ENCODE data around the gene SSH2.

The SSH2 gene

DNA sequence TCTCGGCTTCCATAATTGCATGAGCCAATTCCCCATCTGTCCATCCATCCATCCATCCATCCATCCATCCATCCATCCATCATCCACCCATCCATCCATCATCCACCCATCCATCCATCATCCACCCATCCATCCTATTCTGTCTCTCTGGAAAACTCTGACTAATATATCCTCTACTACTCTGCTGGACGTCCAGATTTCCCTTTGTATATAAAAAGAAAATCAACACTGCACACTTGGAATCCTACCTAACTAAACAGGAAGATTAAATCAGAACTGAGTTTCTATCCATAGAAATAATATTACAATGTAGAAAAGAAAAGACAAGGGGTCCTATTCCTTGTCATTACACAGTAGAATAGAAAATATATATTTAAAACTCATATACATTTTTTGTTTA is 157.0 kb downstream of the SSH2 start:
- TF ChIP-seq ZNF70 (CRISPR knock-in tag; IDR thresholded peaks at IDR 0.05) (no peak), ISL1 (CRISPR knock-in tag; IDR thresholded peaks at IDR 0.05) (no peak), TCF4 (CRISPR knock-in tag; IDR thresholded peaks at IDR 0.05; ENCODE audit: borderline replicate concordance) (no peak), TSHZ2 (CRISPR knock-in tag; IDR thresholded peaks at IDR 0.05) (no peak)
- ATAC-seq = no peak

GRCh38 chr17:29771546-29771945 is 158.5 kb downstream of the SSH2 start:
- no peak for ATAC-seq
- TF ChIP-seq PPARA (CRISPR knock-in tag; IDR thresholded peaks at IDR 0.05; ENCODE audit: borderline replicate concordance) (no peak), ESRRG (CRISPR knock-in tag; IDR thresholded peaks at IDR 0.05) (no peak), ZC3H10 (CRISPR knock-in tag; IDR thresholded peaks at IDR 0.05) (no peak), GLIS3 (CRISPR knock-in tag; IDR thresholded peaks at IDR 0.05) (no peak), ZFP30 (CRISPR knock-in tag; IDR thresholded peaks at IDR 0.05) (no peak), OSR1 (CRISPR knock-in tag; IDR thresholded peaks at IDR 0.05) (no peak), ISL1 (CRISPR knock-in tag; IDR thresholded peaks at IDR 0.05) (no peak), ZNF8 (CRISPR knock-in tag; IDR thresholded peaks at IDR 0.05) (no peak), ZFP3 (CRISPR knock-in tag; IDR thresholded peaks at IDR 0.05) (no peak), CSDC2 (CRISPR knock-in tag; IDR thresholded peaks at IDR 0.05) (no peak), PATZ1 (CRISPR knock-in tag; IDR thresholded peaks at IDR 0.05; ENCODE audit: borderline replicate concordance) (no peak), POU6F1 (CRISPR knock-in tag; IDR thresholded peaks at IDR 0.05; ENCODE audit: borderline replicate concordance, low read depth) (no peak), SNAI2 (CRISPR knock-in tag; IDR thresholded peaks at IDR 0.05) (no peak), BACH2 (CRISPR knock-in tag; IDR thresholded peaks at IDR 0.05; ENCODE audit: borderline replicate concordance) (no peak)
- TF ChIP-seq, protein P1, sequence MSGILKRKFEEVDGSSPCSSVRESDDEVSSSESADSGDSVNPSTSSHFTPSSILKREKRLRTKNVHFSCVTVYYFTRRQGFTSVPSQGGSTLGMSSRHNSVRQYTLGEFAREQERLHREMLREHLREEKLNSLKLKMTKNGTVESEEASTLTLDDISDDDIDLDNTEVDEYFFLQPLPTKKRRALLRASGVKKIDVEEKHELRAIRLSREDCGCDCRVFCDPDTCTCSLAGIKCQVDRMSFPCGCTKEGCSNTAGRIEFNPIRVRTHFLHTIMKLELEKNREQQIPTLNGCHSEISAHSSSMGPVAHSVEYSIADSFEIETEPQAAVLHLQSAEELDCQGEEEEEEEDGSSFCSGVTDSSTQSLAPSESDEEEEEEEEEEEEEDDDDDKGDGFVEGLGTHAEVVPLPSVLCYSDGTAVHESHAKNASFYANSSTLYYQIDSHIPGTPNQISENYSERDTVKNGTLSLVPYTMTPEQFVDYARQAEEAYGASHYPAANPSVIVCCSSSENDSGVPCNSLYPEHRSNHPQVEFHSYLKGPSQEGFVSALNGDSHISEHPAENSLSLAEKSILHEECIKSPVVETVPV (CRISPR knock-in tag; IDR thresholded peaks at IDR 0.05) = no peak

DNA sequence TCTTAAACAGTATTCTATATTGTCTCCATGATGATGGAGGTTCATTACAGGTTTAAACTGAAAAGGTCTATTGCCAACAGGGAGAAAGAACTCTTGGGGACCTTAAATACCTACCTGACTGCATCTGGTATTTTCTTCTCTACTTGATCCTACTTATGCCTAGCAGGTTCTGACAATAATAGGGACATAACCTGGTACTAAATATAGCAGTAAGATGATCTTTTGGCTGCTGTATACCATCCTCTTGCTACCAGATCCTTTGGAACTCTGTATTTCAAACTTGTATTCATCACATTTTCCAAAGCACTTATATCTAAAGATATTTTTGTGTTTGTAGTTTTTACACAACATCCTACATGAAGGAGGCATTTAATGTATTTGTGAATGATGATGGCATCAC is 160.8 kb downstream of the SSH2 start:
- TF ChIP-seq CSDC2 (CRISPR knock-in tag; IDR thresholded peaks at IDR 0.05) = no peak
- no peak for TF ChIP-seq RARB (CRISPR knock-in tag; IDR thresholded peaks at IDR 0.05)
- no peak for TF ChIP-seq ZFP3 (CRISPR knock-in tag; IDR thresholded peaks at IDR 0.05)
- TF ChIP-seq TSHZ2 (CRISPR knock-in tag; IDR thresholded peaks at IDR 0.05) = no peak
- TF ChIP-seq GLIS3 (CRISPR knock-in tag; IDR thresholded peaks at IDR 0.05) = no peak
- TF ChIP-seq SNAI2 (CRISPR knock-in tag; IDR thresholded peaks at IDR 0.05) = no peak
- TF ChIP-seq, protein P1 (CRISPR knock-in tag; IDR thresholded peaks at IDR 0.05) = no peak
- no peak for TF ChIP-seq ZFP30 (CRISPR knock-in tag; IDR thresholded peaks at IDR 0.05)
- no peak for TF ChIP-seq TOX (CRISPR knock-in tag; IDR thresholded peaks at IDR 0.05; ENCODE audit: borderline replicate concordance)
- TF ChIP-seq ARNTL (CRISPR knock-in tag; IDR thresholded peaks at IDR 0.05; ENCODE audit: borderline replicate concordance, low read depth) = no peak
- no peak for TF ChIP-seq PPARA (CRISPR knock-in tag; IDR thresholded peaks at IDR 0.05; ENCODE audit: borderline replicate concordance)
- TF ChIP-seq ZC3H10 (CRISPR knock-in tag; IDR thresholded peaks at IDR 0.05) = no peak
- TF ChIP-seq ZNF70 (CRISPR knock-in tag; IDR thresholded peaks at IDR 0.05) = no peak
- ATAC-seq = no peak
